Neural progenitor cell (in vitro differentiated cells): ENCODE measurements around the gene FBN3. TPM values are rescaled to one million over a fixed set of nuclear protein-coding genes. Genes with fewer than 3 reads are reported as not detected.

Experiments
- DNase-seq: peaks from one replicate; pipeline ENCODE4 v3.0.0-alpha.2; 2016; ENCODE audit warnings: low spot score
- H2AFZ ChIP-seq: fragments of 200-600 bp; sonication (generic); replicated peaks from 2 replicates; pipeline ENCODE4 v1.6.1; 2016; ENCODE audit warnings: antibody characterized with exemption
- H3F3A ChIP-seq: fragments of 200-600 bp; sonication (generic); 2 replicates; pipeline ENCODE4 v1.6.1; 2016; ENCODE audit warnings: antibody characterized with exemption, low read depth
- H3K27ac ChIP-seq: fragments of 200-600 bp; sonication (generic); 2 replicates; pipeline ENCODE4 v1.5.1; 2016; ENCODE audit warnings: mild to moderate bottlenecking
- H3K27me3 ChIP-seq: fragments of 200-600 bp; sonication (generic); 2 replicates; pipeline ENCODE4 v1.6.1; 2016; ENCODE audit warnings: mild to moderate bottlenecking, moderate library complexity
- H3K36me3 ChIP-seq: fragments of 200-600 bp; sonication (generic); 2 replicates; pipeline ENCODE4 v1.5.1; 2016
- H3K4me1 ChIP-seq: fragments of 200-600 bp; sonication (generic); 2 replicates; pipeline ENCODE4 v1.6.1; 2016; ENCODE audit warnings: mixed run types
- H3K4me2 ChIP-seq: fragments of 200-600 bp; sonication (generic); 2 replicates; pipeline ENCODE4 v1.6.1; 2016
- H3K4me3 ChIP-seq: fragments of 200-600 bp; sonication (generic); 2 replicates; pipeline ENCODE4 v1.5.1; 2016
- H3K79me2 ChIP-seq: fragments of 200-600 bp; sonication (generic); 2 replicates; pipeline ENCODE4 v1.6.1; 2016; ENCODE audit warnings: low read depth
- H3K9ac ChIP-seq: fragments of 200-600 bp; sonication (generic); 2 replicates; pipeline ENCODE4 v1.6.1; 2016
- H3K9me3 ChIP-seq: fragments of 200-600 bp; sonication (generic); 2 replicates; pipeline ENCODE4 v1.5.1; 2016; ENCODE audit warnings: low read depth
- H4K20me1 ChIP-seq: fragments of 200-600 bp; sonication (generic); 2 replicates; pipeline ENCODE4 v1.6.1; 2016; ENCODE audit warnings: low read depth
- H3K27ac Mint-ChIP-seq: 3 replicates; pipeline ENCODE4 v1.8.0; 2021; ENCODE audit warnings: mixed read lengths
- H3K27me3 Mint-ChIP-seq: 2 replicates; pipeline ENCODE4 v1.8.0; 2022; ENCODE audit warnings: low read depth, mild to moderate bottlenecking, inconsistent platforms, moderate library complexity, mixed read lengths; ENCODE audit not compliant: insufficient read depth
- H3K36me3 Mint-ChIP-seq: 3 replicates; pipeline ENCODE4 v1.8.0; 2021; ENCODE audit warnings: mixed read lengths
- H3K4me1 Mint-ChIP-seq: 3 replicates; pipeline ENCODE4 v1.8.0; 2021; ENCODE audit warnings: mixed read lengths
- H3K4me3 Mint-ChIP-seq: 3 replicates; pipeline ENCODE4 v1.8.0; 2021; ENCODE audit warnings: mild to moderate bottlenecking, moderate library complexity, mixed read lengths
- H3K9me3 Mint-ChIP-seq: 3 replicates; pipeline ENCODE4 v1.8.0; 2020; ENCODE audit warnings: mixed read lengths
- CTCF ChIP-seq: fragments of 200-600 bp; sonication (generic); IDR thresholded peaks from 2 replicates; pipeline ENCODE4 v1.5.1; 2017; ENCODE audit warnings: antibody characterized with exemption, mild to moderate bottlenecking
- EZH2 ChIP-seq: fragments of 200-600 bp; sonication (generic); IDR thresholded peaks from 2 replicates; pipeline ENCODE4 v1.6.1; 2017; ENCODE audit warnings: antibody characterized with exemption, mild to moderate bottlenecking, moderate library complexity
- EZH2phosphoT487 ChIP-seq: fragments of 200-600 bp; sonication (generic); IDR thresholded peaks from 2 replicates; pipeline ENCODE4 v1.6.1; 2017; ENCODE audit warnings: antibody characterized with exemption
- total RNA-seq: library from RNA; depleted of rRNA; stranded (reverse); fragments of >200 nt; gene quantifications from 2 replicates; pipeline ENCODE4 v1.2.3, GENCODE V29; 2015; ENCODE audit warnings: low replicate concordance

The FBN3 gene
- total RNA-seq, 1 donor from 2014 or later: 23.0 TPM

- no peaks in the 10 kb centered on the region for H3K36me3 ChIP-seq
- Mint-ChIP-seq H3K9me3 (no peaks in the 10 kb centered on the region), H3K27ac (peak overlapping the region; percentile 79), H3K4me1 (peaks cover 26% of the 10 kb centered on the region), H3K27me3 (peaks cover 6% of the 10 kb centered on the region), H3K4me3 (no peak overlapping the region), H3K36me3 (peaks cover 2% of the 10 kb centered on the region)
- H2AFZ ChIP-seq: no peak overlapping the region
- peaks cover 7% of the 10 kb centered on the region for H3K4me1 ChIP-seq
- H3K79me2 ChIP-seq: peaks cover 10% of the 10 kb centered on the region
- H3K9ac ChIP-seq: no peak overlapping the region
- no peaks in the 10 kb centered on the region for H3K27me3 ChIP-seq
- peaks cover 5% of the 10 kb centered on the region for H4K20me1 ChIP-seq
- no peak overlapping the region for H3K4me2 ChIP-seq
- TF ChIP-seq EZH2phosphoT487: no peak
- no peak for TF ChIP-seq CTCF
- TF ChIP-seq EZH2: no peak
- H3F3A ChIP-seq: peaks cover under 1% of the 10 kb centered on the region
- no peak overlapping the region for H3K4me3 ChIP-seq
- H3K9me3 ChIP-seq: no peaks in the 10 kb centered on the region
- no peak overlapping the region for H3K27ac ChIP-seq
- no peak for DNase-seq
These were observed 6.4 kb downstream of the FBN3 start for GRCh38 chr19:8143041-8143440.

GRCh38 chr19:8142513-8142900 lies 6.9 kb downstream of the FBN3 start:
- no peak overlapping the region for H3K4me3 Mint-ChIP-seq
- no peak for DNase-seq
- Histone ChIP-seq H2AFZ (no peak overlapping the region), H3K9me3 (no peaks in the 10 kb centered on the region), H3K79me2 (peaks cover 5% of the 10 kb centered on the region), H3K4me2 (no peak overlapping the region), H3K36me3 (no peaks in the 10 kb centered on the region), H3F3A (no peaks in the 10 kb centered on the region), H3K27ac (no peak overlapping the region), H3K9ac (no peak overlapping the region), H3K4me3 (no peak overlapping the region), H3K4me1 (peaks cover 6% of the 10 kb centered on the region), H3K27me3 (no peaks in the 10 kb centered on the region), H4K20me1 (peaks cover 4% of the 10 kb centered on the region)
- peaks cover 23% of the 10 kb centered on the region for H3K4me1 Mint-ChIP-seq
- TF ChIP-seq CTCF: no peak
- TF ChIP-seq EZH2: no peak
- TF ChIP-seq EZH2phosphoT487: no peak
- H3K36me3 Mint-ChIP-seq: peaks cover 2% of the 10 kb centered on the region
- H3K27ac Mint-ChIP-seq: peak overlapping the region; percentile 9
- H3K27me3 Mint-ChIP-seq: peaks cover 4% of the 10 kb centered on the region
- H3K9me3 Mint-ChIP-seq: no peaks in the 10 kb centered on the region

GRCh38 chr19:8141726-8142512 lies 7.5 kb downstream of the FBN3 start:
- Mint-ChIP-seq H3K4me3 (no peak overlapping the region), H3K27me3 (peaks cover 4% of the 10 kb centered on the region), H3K9me3 (no peaks in the 10 kb centered on the region), H3K27ac (peak overlapping the region; percentile 9), H3K4me1 (peaks cover 23% of the 10 kb centered on the region), H3K36me3 (peaks cover 2% of the 10 kb centered on the region)
- Histone ChIP-seq H3K27ac (no peak overlapping the region), H3K9ac (no peak overlapping the region), H3F3A (no peaks in the 10 kb centered on the region), H3K4me3 (no peak overlapping the region), H3K4me1 (peaks cover 6% of the 10 kb centered on the region), H3K9me3 (no peaks in the 10 kb centered on the region), H3K4me2 (no peak overlapping the region), H4K20me1 (peaks cover 4% of the 10 kb centered on the region), H3K27me3 (no peaks in the 10 kb centered on the region), H3K79me2 (no peaks in the 10 kb centered on the region), H3K36me3 (no peaks in the 10 kb centered on the region), H2AFZ (no peak overlapping the region)
- DNase-seq: no peak
- TF ChIP-seq CTCF: no peak
- TF ChIP-seq EZH2phosphoT487: no peak
- TF ChIP-seq EZH2: no peak
